Duodenal mucosa (tissue), 2 donors: ENCODE measurements around the gene NRG4.
A peak's percentile ranks its signal among the peaks of the same experiment; 100 is the strongest.

Source experiments
- H3K27ac ChIP-seq: one replicate; pipeline ENCODE4 v1.7.0; 2013; ENCODE audit warnings: low read depth, low read length
- H3K27me3 ChIP-seq, 2 donors: one replicate each; pipeline ENCODE4 v1.7.0; 2013; ENCODE audit warnings: low read length in 2 of 2, control low read depth in 1 of 2; ENCODE audit not compliant: insufficient read depth in 2 of 2, control insufficient read depth in 1 of 2
- H3K36me3 ChIP-seq, 2 donors: one replicate each; pipeline ENCODE4 v1.7.0; 2013; ENCODE audit warnings: low read length in 2 of 2, control low read depth in 1 of 2; ENCODE audit not compliant: insufficient read depth in 2 of 2, control insufficient read depth in 1 of 2
- H3K4me1 ChIP-seq, 2 donors: one replicate each; pipeline ENCODE4 v1.7.0; 2013; ENCODE audit warnings: low read length in 2 of 2, control low read depth in 1 of 2; ENCODE audit not compliant: insufficient read depth in 2 of 2, control insufficient read depth in 1 of 2
- H3K4me3 ChIP-seq, 2 donors: one replicate each; pipeline ENCODE4 v1.7.0; 2013; ENCODE audit warnings: low read length in 2 of 2, low read depth in 1 of 2
- H3K9ac ChIP-seq, 2 donors: one replicate each; pipeline ENCODE4 v1.7.0; 2013; ENCODE audit warnings: low read length in 2 of 2, low read depth in 1 of 2
- H3K9me3 ChIP-seq, 2 donors: one replicate each; pipeline ENCODE4 v1.7.0; 2013; ENCODE audit warnings: low read length in 2 of 2, control low read depth in 1 of 2; ENCODE audit not compliant: control insufficient read depth in 1 of 2

NRG4 gene

DNA sequence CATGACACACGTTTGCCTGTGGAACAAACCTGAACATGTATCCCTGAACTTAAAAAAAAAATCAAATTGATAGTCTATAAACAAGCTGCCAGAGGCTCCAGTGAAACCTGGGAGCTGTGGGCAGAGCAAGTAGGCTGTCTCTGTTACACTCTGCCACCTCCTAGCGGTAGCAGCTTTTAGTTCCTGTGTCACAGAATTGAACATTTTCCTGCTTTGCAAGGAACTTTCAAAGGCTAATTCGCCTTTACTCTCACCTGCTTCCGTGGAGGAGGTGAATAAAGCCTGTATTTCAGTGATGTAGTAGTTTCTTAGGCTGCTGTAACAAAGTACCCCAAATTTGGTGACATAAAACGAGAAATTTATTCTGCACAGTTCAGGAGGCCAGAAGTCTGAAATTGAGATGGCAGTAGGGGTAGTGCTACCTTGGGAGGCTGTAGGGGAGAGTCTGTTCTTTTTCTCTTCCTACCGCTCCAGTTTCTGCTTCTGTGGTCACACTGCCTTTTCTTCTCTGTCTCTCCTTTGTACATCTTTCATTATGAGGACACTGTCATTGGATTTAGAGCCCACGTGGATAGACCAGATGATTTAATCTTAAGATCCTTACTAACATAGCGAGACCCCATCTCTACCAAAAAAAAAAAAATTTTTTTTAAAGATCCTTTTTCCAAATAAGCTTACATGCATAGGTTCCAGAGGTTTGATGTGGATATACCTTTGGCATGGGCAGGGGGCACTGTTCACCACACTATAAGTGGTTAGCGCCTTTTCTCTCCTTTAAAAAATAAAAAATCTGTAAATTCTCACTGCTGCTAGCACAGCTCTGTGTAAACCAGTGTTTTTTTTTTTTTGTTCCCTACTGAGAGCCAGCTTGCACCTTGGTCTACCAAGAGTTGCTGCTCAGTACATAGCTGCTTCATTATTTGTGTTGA, 83.3 kb downstream of the NRG4 start:
- Histone ChIP-seq H3K4me3 (no peak overlapping the region), H3K4me1 (no peaks in the 10 kb centered on the region), H3K36me3 (peaks cover 14 to 41% of the 10 kb centered on the region in 2 donors), H3K27me3 (no peaks in the 10 kb centered on the region), H3K27ac (no peak overlapping the region), H3K9ac (no peak overlapping the region), H3K9me3 (no peaks in the 10 kb centered on the region)

DNA sequence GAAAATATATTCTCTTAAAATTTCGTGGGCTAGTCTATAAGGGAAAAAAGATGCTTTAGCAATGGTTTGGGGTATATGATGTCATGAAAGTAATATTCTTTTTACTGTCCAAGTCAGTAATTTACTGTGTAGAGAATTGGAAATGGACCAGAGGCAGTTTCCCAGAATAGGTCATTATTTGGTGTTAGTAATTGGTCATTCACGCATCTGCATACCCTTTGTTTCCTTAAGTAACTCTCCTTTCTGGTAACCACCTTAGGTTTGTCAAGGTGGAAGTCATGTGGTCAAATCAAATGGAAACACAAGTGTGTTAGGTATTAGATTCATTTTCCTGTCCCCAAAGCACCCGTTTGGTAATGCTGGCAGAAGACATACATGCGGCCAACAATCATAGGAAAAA, 84.6 kb downstream of the NRG4 start:
- H3K36me3 ChIP-seq: peaks cover 9 to 38% of the 10 kb centered on the region in 2 donors
- H3K4me1 ChIP-seq: peaks cover 2 to 4% of the 10 kb centered on the region in 2 donors
- no peaks in the 10 kb centered on the region for H3K27me3 ChIP-seq
- no peak overlapping the region for H3K27ac ChIP-seq
- no peak overlapping the region for H3K4me3 ChIP-seq
- no peaks in the 10 kb centered on the region for H3K9me3 ChIP-seq
- no peak overlapping the region for H3K9ac ChIP-seq

DNA sequence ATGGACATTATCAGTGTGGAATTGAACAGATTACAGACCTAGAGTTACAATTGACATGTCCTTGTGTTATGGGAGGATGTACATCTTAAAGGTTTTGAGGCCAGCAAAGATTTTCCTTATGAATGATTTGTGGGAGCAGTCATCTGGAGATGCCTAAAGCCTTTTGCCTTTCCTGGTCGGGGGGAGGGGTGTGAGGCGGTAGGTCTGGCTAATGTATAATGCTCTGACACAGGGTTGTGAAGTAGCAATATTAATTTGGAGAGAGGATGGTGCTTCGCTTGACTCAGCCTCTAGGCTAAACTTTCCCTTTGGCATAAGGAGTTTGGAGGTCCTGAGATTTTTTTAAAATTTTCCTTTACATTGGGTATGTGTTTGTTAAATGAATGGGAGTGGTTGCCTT, 85.3 kb downstream of the NRG4 start:
- Histone ChIP-seq H3K27me3 (no peaks in the 10 kb centered on the region), H3K4me3 (no peak overlapping the region), H3K36me3 (peaks cover 6 to 34% of the 10 kb centered on the region in 2 donors), H3K27ac (no peak overlapping the region), H3K9ac (no peak overlapping the region), H3K4me1 (peaks cover 9 to 10% of the 10 kb centered on the region in 2 donors), H3K9me3 (no peaks in the 10 kb centered on the region)

DNA sequence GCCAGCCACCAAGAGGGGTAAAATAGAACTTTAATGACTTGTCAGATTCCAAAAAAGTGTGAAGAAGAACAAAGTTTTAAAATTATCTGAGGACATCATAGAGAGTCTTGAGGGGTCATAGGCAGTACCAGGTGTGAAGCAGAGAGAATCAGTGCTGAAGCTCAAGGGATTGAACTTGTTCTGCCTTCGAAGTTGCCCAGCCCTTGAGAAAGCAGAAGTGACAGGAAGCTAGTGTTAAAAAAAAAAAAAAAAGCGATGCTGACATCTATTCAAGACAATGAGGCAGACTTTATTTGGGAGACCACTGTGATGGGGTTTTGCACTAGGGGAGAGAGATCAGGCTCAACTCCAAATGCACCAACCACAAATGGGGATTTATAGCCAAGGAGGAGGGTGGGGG, 86.8 kb downstream of the NRG4 start:
- H3K9me3 ChIP-seq: no peaks in the 10 kb centered on the region
- peaks cover 11 to 13% of the 10 kb centered on the region in 2 donors for H3K4me1 ChIP-seq
- H3K36me3 ChIP-seq: peaks cover 3 to 28% of the 10 kb centered on the region in 2 donors
- H3K27ac ChIP-seq: no peak overlapping the region
- no peak overlapping the region for H3K4me3 ChIP-seq
- H3K9ac ChIP-seq: no peak overlapping the region
- no peaks in the 10 kb centered on the region for H3K27me3 ChIP-seq

DNA sequence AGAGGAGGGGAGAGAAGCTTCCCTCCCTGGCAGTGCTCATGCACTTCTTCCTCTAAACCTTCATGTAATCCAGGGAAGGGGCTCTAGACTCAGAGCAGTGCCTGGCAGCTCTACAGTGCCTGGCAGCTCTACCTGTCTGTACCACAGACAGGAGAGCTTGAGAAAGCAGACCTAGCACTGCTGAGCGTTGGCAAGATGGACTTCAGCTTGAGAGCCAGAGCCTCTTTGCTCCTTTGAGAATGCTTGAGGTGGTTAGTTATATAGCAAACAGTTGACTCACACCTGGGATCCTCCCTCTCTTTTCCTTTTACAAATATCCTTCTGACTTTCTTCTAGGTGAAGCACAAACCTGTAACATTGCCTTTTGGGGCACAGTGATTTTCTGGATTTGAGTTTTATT, 87.6 kb downstream of the NRG4 start:
- Histone ChIP-seq H3K9me3 (no peaks in the 10 kb centered on the region), H3K9ac (no peak overlapping the region), H3K4me3 (no peak overlapping the region), H3K4me1 (peaks cover 11 to 13% of the 10 kb centered on the region in 2 donors), H3K27ac (no peak overlapping the region), H3K27me3 (no peaks in the 10 kb centered on the region), H3K36me3 (peaks cover 0 to 28% of the 10 kb centered on the region in 2 donors)

DNA sequence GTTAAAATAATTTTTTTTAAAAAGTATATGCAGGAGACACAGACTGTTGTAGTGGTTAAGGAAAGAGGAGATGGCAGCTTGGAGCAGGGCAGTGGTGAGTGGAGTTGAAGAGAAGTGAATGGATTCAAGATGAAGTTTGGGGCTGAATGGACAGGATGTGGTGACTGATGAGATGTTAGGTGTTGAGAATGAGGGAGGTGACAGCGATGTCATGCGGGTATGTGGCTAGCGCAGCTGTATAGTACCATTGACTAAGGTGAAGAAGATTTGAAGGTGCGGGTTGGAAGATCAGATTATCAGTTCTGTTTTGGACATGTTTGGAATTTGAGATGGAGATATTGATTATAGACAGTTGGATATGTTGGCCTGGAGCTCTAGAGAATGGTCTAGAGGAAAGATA, 88.5 kb downstream of the NRG4 start:
- H3K4me1 ChIP-seq: peaks cover 11 to 13% of the 10 kb centered on the region in 2 donors
- no peak overlapping the region for H3K9ac ChIP-seq
- no peak overlapping the region for H3K4me3 ChIP-seq
- H3K9me3 ChIP-seq: no peaks in the 10 kb centered on the region
- no peaks in the 10 kb centered on the region for H3K27me3 ChIP-seq
- peaks cover under 1 to 36% of the 10 kb centered on the region in 2 donors for H3K36me3 ChIP-seq
- H3K27ac ChIP-seq: no peak overlapping the region

DNA sequence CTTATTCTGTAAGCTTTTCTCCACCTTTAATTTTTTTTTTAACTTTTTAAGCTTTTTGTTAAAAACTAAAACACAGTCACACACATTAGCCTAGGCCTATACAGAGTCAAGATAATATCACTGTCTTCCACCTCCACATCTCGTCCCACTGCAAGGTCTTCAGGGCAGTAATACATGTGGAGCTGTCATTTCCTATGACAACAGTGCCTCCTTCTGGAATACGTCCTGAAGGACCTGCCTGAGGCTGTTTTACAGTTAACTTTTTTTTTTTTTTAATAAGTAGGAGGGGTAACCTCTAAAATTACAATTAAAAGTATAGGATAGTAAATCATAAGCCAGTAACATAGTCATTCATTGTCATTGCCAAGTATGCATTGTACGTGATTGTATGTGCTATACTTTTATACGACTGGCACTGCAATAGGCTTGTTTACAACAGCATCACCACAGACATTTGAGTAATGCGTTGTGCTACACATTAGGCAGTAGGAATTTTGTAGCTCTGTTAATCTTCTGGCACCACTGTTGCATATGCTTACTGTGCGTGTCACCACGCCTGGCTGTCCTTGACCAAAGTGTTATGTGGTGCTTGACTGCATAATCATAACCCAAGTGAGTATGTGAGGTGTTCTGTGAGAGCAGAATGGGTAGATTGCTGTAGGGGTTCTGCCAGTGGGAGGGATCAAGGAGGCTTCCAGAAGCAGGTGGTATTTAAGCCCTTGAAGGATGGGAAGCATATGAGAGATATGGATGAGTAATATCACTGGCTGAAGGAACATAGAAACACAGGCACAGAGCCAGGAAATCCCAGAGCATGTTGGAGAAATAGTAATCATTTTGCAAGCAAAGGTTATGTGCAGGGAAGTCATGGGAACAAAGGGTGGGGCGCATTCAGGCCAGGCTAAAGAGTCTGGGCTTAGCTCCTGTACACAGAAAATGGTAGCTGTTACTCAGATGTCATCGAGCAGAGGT, 90.2 kb downstream of the NRG4 start:
- no peak overlapping the region for H3K27ac ChIP-seq
- H3K9ac ChIP-seq: no peak overlapping the region
- H3K36me3 ChIP-seq: peaks cover 11 to 42% of the 10 kb centered on the region in 2 donors
- H3K27me3 ChIP-seq: no peaks in the 10 kb centered on the region
- H3K4me1 ChIP-seq: peaks cover 11 to 13% of the 10 kb centered on the region in 2 donors
- no peaks in the 10 kb centered on the region for H3K9me3 ChIP-seq
- peak overlapping the region in 1 of 2 donors; percentile 5 for H3K4me3 ChIP-seq

DNA sequence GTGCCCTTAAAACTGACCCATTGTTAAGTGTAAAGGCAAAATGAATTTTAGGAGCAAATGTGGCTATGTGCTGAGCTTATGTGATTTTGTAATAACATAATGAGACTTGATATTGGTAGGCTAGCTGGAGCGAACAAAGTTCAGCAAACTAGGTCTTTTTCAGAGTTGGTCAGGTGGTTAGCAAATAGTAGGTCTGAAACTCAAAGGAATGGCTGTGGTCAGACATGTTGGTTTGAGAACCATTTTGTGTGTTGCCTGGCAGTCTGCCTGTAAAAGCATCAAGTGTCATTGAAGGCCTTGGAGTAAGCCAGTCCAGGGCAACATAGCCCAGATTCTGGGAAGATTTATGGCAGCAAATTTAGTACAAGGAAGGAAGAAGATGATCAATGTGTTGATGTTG, 92.1 kb downstream of the NRG4 start:
- Histone ChIP-seq H3K36me3 (peaks cover 15 to 38% of the 10 kb centered on the region in 2 donors), H3K27me3 (no peaks in the 10 kb centered on the region), H3K9me3 (no peaks in the 10 kb centered on the region), H3K4me3 (no peak overlapping the region), H3K27ac (no peak overlapping the region), H3K4me1 (peaks cover 11 to 13% of the 10 kb centered on the region in 2 donors), H3K9ac (no peak overlapping the region)

DNA sequence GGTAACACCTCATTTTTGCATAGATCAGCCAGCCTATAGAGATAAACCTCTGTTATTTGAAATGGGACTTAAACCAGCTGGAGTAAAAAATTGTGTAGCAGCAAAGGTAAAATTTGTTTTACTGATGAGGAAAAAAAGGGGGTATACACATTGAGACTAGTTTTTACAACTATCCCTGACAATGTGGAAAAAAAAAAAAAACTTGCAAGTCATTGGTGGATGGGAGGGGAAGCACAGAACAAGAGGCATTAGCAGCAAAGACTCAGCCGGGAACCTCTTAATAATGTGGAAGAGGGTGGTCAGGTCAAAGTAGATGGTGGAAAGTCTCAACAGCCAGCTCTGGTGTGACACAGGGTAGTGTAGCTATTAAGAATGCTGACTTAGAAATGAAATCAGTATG, 94.1 kb downstream of the NRG4 start:
- Histone ChIP-seq H3K27me3 (no peaks in the 10 kb centered on the region), H3K9me3 (no peaks in the 10 kb centered on the region), H3K27ac (no peak overlapping the region), H3K9ac (no peak overlapping the region), H3K4me1 (peaks cover 11 to 13% of the 10 kb centered on the region in 2 donors), H3K4me3 (no peak overlapping the region), H3K36me3 (peaks cover 19 to 43% of the 10 kb centered on the region in 2 donors)

DNA sequence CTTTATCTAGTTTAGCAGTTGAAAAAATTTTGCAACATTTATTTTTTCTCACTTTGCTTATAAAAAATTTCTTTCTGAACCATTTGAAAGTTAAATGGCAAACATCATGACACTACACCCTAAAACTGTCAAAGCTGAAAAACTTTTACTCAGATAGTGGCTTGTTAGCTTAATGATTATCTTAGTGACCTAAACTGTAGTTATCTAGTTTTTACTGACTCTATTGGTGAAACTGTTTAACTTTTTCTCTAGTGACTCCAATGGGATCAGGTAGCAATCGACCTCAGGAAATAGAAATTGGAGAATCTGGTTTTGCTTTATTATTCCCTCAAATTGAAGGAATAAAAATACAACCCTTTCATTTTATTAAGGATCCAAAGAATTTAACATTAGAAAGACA, 95.2 kb downstream of the NRG4 start:
- H3K27me3 ChIP-seq: no peaks in the 10 kb centered on the region
- no peaks in the 10 kb centered on the region for H3K9me3 ChIP-seq
- peaks cover 3% of the 10 kb centered on the region in 2 donors for H3K4me1 ChIP-seq
- H3K4me3 ChIP-seq: no peak overlapping the region
- peaks cover 19 to 41% of the 10 kb centered on the region in 2 donors for H3K36me3 ChIP-seq
- no peak overlapping the region for H3K27ac ChIP-seq
- H3K9ac ChIP-seq: no peak overlapping the region
